Cardiac fibroblast (primary cell): ENCODE data around the gene LCE1F.

Experiments used
- DNase-seq, 2 donors: peaks; one replicate each; pipeline versions ENCODE4 v3.0.0 to v3.0.0-alpha.2; 2010; ENCODE audit warnings: low read depth in 2 of 2
- H3K4me3 ChIP-seq, 2 donors: replicated peaks in 1 of 2; 1 replicate in 1 of 2; 2 replicates in 1 of 2; pipeline ENCODE4 v1.5.1; 2011; ENCODE audit warnings: low read depth in 2 of 2, low read length in 2 of 2, mild to moderate bottlenecking in 2 of 2, moderate library complexity in 1 of 2
- TF ChIP-seq, protein P1 (sequence below): IDR thresholded peaks from one replicate; pipeline ENCODE4 v1.5.1; 2011; ENCODE audit warnings: low read depth, mild to moderate bottlenecking, low read length, inconsistent platforms

The LCE1F gene

DNA sequence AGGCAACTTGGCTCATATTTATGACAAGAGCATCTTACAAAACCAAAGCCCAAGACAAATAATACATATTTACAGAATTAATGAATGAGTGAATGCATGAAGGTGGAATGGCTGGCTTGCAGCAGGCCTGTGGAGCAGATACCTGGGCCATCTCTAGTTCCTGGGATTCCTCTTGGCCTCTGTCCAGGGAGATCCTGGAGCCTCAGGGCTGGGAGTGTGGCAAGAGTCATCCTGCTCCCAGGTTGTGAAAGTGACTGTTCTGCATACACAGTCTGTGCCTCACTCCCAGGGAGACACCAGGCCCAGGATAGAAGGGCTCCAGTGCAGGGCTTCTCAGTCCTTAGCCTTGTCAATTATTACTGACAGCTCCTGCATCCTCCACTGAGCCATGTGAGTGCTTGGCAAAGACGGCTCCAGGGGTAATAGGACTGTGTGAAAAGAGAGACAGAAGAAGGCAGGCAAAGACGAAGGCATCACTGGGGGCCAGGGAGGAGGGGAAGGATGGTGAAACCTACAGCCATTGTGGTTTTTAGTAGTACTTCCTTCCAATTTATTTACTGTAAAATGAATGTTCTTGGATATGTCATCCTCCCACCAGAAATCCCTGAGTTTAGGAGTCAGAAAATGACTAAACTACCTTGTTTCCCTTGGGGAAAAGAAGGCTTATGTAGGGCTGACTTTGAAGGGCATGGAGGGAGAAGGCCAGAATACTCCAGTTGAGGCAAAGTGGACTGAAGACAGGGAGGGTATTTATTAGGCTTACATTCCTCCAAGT, 31.4 kb upstream of the LCE1F start:
- no peak overlapping the region for H3K4me3 ChIP-seq
- DNase-seq = no peak
- TF ChIP-seq, protein P1, sequence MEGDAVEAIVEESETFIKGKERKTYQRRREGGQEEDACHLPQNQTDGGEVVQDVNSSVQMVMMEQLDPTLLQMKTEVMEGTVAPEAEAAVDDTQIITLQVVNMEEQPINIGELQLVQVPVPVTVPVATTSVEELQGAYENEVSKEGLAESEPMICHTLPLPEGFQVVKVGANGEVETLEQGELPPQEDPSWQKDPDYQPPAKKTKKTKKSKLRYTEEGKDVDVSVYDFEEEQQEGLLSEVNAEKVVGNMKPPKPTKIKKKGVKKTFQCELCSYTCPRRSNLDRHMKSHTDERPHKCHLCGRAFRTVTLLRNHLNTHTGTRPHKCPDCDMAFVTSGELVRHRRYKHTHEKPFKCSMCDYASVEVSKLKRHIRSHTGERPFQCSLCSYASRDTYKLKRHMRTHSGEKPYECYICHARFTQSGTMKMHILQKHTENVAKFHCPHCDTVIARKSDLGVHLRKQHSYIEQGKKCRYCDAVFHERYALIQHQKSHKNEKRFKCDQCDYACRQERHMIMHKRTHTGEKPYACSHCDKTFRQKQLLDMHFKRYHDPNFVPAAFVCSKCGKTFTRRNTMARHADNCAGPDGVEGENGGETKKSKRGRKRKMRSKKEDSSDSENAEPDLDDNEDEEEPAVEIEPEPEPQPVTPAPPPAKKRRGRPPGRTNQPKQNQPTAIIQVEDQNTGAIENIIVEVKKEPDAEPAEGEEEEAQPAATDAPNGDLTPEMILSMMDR = no peak

DNA sequence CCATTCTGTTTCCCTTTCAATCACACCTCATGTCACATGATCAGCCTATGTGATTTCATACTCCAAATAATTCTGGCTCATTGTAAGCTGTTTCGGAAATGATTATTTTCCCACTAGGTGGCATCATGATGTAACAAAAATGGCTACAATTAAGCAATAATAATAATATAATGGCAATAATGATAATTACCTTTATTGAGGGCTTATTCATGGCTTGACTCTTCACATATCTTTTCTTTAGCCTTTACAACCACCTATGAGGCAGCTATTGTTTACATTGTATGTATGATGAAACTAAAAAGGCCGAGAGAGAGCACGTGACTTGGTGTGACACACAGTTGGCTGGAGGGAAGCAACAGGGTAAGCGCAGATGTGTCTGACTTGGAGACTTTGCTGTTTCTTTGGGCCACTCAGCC, 29.6 kb upstream of the LCE1F start:
- no peak overlapping the region for H3K4me3 ChIP-seq
- TF ChIP-seq, protein P1 = no peak
- no peak for DNase-seq

GRCh38 chr1:152745765-152746444, 29.0 kb upstream of the LCE1F start:
- TF ChIP-seq, protein P1 = no peak
- DNase-seq = no peak
- H3K4me3 ChIP-seq = no peak overlapping the region

DNA sequence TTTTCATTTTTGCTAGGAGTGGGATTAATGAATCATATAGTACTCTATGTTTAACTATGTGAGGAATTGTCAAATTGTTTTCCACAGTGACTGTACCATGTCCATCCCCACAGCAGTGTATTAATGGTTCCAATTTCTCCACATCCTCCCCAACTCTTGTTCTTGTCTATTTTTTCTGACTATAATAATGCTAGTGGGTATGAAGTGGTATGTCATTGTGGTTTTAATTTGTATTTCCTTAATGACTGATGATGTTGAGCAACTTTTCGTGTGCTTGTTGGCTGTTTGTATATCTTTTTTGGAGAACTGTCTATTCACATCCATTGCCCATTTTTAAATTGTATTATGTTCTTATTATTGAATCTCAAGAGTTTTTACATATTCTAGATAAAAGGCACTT, 27.1 kb upstream of the LCE1F start:
- TF ChIP-seq, protein P1 = no peak
- no peak overlapping the region for H3K4me3 ChIP-seq
- DNase-seq = no peak

DNA sequence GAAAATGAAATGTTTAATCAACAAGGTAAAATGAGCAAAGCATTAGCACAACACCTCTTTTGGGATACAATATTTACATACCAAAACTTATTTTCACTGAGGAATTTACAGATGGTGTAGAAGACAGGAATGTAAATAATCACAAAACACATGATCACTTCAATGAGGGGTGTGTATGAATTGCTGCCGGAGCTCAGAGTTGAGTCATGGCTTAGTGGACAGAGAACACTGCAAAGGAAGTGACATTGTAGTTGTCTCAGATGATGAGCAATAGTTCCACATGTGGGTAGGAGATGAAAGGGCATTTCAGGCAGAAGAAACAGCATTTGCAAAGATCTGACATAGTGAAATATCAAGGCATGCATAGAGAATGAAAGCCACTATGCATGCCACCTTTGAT, 22.7 kb upstream of the LCE1F start:
- H3K4me3 ChIP-seq = no peak overlapping the region
- TF ChIP-seq, protein P1 = no peak
- peak in 1 of 2 donors; percentile 41 for DNase-seq

GRCh38 chr1:152753586-152753985, 21.4 kb upstream of the LCE1F start:
- TF ChIP-seq, protein P1 = no peak
- no peak overlapping the region for H3K4me3 ChIP-seq
- no peak for DNase-seq
